AG20443 (cell line): ENCODE measurements around the gene C1orf115.
A peak's percentile ranks its signal among the peaks of the same experiment; 100 is the strongest.
"Not testable (repeated sequence)": the region's sequence is repeated elsewhere in the genome, so short reads cannot be mapped to it uniquely, and the experiment has no call there.

ENCODE experiments used
- DNase-seq: peaks from one replicate; pipeline ENCODE4 v3.0.0; 2012; ENCODE audit warnings: low spot score, mixed read lengths

The C1orf115 gene

DNA sequence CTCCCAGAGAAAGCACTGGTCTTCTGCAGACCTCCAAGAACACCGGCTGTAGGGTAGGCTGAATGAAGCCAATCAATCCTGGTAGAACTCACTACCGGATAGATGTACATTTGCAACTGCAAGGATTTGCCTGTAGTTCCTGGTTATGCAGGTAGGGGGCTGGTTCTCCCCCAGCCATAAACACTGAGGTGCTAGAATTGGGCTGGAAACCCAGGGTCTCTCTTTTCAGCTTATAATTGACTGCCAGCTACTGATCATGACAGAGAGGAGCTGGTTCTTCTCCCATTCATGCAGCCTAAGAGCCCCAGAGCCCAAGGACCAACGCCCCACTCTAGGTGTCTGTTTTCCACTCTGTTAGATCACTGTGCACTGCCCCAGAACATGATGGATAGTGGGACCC is 36.5 kb downstream of the C1orf115 start:
- DNase-seq: no peak

DNA sequence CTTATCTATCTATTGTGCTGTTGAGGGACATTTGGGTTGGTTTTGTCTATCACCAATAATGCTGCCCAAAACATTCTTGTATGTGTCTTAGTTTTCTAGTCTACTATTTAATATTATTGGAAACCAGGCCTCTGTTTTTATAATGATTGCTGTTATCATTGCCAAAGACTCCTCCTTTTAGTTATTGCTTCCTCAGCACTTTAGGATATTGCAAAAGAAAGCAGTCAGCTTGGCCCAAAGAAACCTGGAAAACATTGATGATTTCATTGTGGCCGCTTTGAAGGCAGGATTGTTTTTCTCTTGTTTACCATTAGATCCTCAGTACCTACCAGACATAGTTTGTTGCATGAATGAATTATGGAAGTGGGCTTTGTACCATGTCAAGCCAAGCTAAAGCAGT is 37.4 kb downstream of the C1orf115 start:
- no peak for DNase-seq

DNA sequence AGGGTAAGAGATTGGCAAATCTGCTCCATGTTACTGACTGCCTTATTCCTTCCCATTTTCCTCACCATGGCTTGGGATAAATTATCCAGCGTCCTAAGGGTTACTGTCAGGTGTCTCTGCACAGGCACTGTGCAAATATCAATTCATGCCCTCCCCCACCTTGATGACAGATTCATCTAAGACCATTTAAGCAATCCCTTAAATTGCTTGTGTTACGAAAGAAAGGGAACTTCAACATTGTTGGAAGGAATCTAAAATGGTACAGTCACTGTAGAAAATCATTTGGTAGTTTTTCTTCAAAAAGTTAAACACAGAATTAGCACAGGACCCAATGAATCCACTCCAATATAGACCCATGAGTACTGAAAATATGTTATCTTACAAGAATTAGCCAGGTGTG is 40.3 kb downstream of the C1orf115 start:
- DNase-seq: no peak

DNA sequence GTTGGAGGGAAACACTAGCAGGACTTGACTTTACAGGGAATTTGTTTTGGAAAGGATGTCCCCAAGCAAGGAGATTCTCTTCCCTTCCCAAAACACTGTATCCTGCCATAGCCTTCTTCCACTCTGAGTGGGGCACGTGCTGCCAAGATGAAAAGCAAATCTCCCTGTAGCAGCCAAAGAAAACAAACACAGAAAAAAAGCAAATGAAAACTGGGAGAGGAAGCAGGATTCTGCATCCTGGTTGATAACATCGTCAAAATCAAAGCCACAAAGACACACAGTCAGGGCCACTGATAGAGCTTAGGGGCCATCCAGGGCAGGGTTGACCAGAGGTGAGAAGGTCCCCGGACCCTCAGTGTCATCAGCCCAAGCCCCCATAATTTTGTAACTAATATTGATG is 42.0 kb downstream of the C1orf115 start:
- DNase-seq: no peak

DNA sequence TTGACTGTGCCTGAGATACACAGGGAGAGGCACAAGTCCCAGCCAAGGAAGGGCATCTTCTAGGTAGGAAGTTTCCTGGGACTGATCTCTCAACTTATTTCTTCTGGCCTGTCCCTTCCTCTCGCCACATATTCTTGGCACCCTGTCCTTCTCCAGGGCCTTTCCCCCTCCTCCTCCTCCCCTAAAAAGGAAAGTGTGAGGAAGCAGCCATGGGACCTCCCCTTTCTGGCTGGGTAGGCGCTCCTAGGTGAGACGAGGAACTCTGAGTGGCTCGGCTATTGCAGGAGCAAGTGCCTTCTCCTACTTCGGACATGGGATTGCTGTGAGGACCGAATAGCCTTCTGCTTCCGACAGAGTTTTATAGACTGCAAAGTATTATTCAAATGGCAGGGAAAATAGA is 42.5 kb downstream of the C1orf115 start:
- no peak for DNase-seq

GRCh38 chr1:220733086-220733601 is 43.0 kb downstream of the C1orf115 start:
- peak; percentile 88 for DNase-seq

- peak; percentile 61 for DNase-seq
These were observed 44.6 kb downstream of the C1orf115 start for GRCh38 chr1:220734571-220735326.

DNA sequence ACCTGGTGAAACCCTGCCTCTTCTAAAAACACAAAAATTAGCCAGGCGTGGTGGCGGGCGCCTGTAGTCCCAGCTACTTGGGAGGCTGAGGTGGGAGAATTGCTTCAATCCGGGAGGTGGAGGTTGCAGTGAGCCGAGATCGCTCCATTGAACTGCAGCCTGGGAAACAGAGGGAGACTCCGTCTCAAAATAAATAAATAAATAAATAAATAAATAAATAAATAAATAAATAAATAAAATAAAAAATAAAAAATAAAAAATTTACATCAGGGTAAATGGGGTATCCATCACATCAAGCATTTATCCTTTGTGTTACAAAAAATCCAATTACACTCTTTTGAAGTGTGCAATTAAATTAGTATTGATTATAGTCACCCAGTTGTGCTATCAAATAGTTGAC is 46.1 kb downstream of the C1orf115 start:
- not testable (repeated sequence) for DNase-seq

- no peak for DNase-seq
These were observed 51.2 kb downstream of the C1orf115 start for GRCh38 chr1:220741349-220741748.

- DNase-seq: no peak
These were observed 51.7 kb downstream of the C1orf115 start for GRCh38 chr1:220741825-220742224.

DNA sequence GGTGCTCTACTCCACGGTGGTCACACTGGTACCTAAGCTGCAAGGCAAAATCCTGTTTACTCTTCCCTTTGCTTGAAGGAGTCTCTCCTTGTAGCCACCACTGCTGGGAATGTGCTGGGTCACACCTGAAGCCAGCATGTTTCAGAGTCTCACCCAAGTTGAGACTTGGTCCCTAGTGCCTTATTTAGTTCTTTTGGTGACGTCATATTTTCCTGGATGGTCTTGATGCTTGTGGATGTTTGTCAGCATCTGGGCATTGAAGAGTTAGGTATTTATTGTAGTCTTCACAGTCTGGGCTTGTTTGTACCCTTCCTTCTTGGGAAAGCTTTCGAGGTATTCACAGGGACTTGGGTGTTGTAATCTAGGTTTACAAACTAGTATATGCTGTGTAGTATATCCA is 52.4 kb downstream of the C1orf115 start:
- no peak for DNase-seq

DNA sequence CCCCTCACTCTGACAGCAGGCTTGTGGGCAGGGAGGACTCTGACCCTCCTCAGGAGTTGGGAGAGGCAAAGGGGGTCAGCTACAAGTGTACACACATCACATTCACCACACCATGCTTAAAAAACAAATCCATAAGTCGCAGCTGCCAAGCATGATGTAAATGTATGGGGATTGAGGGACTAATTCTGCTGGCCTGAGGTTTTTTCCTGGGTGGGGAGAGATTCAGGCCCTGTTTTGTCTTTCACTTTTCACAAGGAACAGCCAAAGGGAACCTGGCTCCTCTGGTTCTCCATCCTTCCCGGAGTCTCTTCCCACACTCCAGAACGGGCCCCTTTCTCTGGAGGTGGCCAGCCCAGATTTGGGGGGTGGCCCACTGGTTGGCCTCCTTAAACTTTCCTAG is 56.7 kb downstream of the C1orf115 start:
- DNase-seq: no peak

- no peak for DNase-seq
These were observed 57.4 kb downstream of the C1orf115 start for GRCh38 chr1:220747437-220748088.

DNA sequence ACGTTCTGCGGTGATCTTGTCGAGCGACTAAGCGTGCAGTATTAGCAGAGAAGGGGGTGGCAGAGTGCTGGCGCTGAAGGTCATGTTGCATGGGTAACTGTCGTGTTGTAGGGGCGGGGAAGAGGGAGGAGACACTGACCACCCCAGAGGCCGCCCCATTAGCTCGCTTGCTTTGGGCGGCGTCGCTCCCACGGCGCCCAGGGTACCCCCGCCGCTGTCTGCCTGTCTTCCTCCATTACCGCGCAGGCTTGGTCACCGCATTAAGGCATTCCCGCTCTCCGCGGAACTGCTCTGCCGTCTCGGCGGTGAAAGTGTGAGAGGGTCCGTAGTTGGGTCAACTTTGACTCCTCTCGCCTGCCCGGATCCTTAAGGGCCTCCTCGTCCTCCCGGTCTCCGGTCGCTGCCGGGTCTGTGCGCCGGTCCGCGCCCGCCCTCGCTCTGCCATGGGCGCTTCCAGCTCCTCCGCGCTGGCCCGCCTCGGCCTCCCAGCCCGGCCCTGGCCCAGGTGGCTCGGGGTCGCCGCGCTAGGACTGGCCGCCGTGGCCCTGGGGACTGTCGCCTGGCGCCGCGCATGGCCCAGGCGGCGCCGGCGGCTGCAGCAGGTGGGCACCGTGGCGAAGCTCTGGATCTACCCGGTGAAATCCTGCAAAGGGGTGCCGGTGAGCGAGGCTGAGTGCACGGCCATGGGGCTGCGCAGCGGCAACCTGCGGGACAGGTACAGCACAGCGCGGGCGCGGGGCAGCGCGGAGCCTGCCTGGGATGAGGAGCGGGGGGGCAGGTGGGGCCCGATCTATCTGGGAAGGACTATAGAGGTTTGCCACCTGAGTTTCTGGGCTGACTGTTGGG is 58.1 kb downstream of the C1orf115 start, which contains the start of gene MTARC2:
Gene MTARC2 (plus strand): TSS at position 234 of the 846 bp plus-strand sequence. CDS start 210 bp downstream, at position 444.
- DNase-seq: peak; percentile 89
